Astrocyte of the spinal cord (primary cell): Measurements from ENCODE around the gene P4HB.

ENCODE experiments used
- DNase-seq: peaks from one replicate; pipeline ENCODE4 v3.0.0; 2011; ENCODE audit warnings: low read depth, low spot score
- H3K4me3 ChIP-seq: 2 replicates; pipeline ENCODE4 v1.5.1; 2011; ENCODE audit warnings: low read depth, mild to moderate bottlenecking, low read length, moderate library complexity
- CTCF ChIP-seq: IDR thresholded peaks from 2 replicates; pipeline ENCODE4 v1.5.1; 2012; ENCODE audit warnings: low read depth, mild to moderate bottlenecking, low read length, inconsistent platforms
- in situ Hi-C: cut with HindIII; loops from 2 replicates; pipeline ENCODE4 v1.10.0; 2017; ENCODE audit warnings: low sequenced_read_pairs

Gene P4HB

GRCh38 chr17:81885454-81885853 is 25.1 kb upstream of the P4HB start:
- no peak for DNase-seq
- no peak overlapping the region for H3K4me3 ChIP-seq
- in situ Hi-C loops: no loop called here
- no peak for TF ChIP-seq CTCF

- DNase-seq: no peak
- no peak for TF ChIP-seq CTCF
- in situ Hi-C loops: no loop called here
- H3K4me3 ChIP-seq: no peak overlapping the region
Observed at GRCh38 chr17:81884968-81885367, 24.6 kb upstream of the P4HB start.

GRCh38 chr17:81884520-81884919 is 24.2 kb upstream of the P4HB start:
- no peak overlapping the region for H3K4me3 ChIP-seq
- TF ChIP-seq CTCF: no peak
- no peak for DNase-seq
- in situ Hi-C loops: no loop called here

GRCh38 chr17:81879121-81879520 is 18.8 kb upstream of the P4HB start:
- no peak for DNase-seq
- H3K4me3 ChIP-seq: no peak overlapping the region
- in situ Hi-C loops: no loop called here
- TF ChIP-seq CTCF: no peak

- TF ChIP-seq CTCF: no peak
- no peak overlapping the region for H3K4me3 ChIP-seq
- in situ Hi-C loops: no loop called here
- DNase-seq: no peak
Observed at GRCh38 chr17:81878294-81878693, 18.0 kb upstream of the P4HB start.

- no peak overlapping the region for H3K4me3 ChIP-seq
- in situ Hi-C loops: no loop called here
- TF ChIP-seq CTCF: no peak
- no peak for DNase-seq
Observed at GRCh38 chr17:81877569-81877968, 17.2 kb upstream of the P4HB start.
